GM18511 (cell line): Measurements from ENCODE around the gene SUPT16H.
"Not testable (repeated sequence)": the region's sequence is repeated elsewhere in the genome, so short reads cannot be mapped to it uniquely, and the experiment has no call there.

Source experiments
- ATAC-seq: cut with Tn5 transposase; IDR thresholded peaks from one replicate; pipeline ENCODE4 v1.9.1; 2021; ENCODE audit warnings: mild to moderate bottlenecking, moderate library complexity; ENCODE audit not compliant: unreplicated experiment

SUPT16H gene

DNA sequence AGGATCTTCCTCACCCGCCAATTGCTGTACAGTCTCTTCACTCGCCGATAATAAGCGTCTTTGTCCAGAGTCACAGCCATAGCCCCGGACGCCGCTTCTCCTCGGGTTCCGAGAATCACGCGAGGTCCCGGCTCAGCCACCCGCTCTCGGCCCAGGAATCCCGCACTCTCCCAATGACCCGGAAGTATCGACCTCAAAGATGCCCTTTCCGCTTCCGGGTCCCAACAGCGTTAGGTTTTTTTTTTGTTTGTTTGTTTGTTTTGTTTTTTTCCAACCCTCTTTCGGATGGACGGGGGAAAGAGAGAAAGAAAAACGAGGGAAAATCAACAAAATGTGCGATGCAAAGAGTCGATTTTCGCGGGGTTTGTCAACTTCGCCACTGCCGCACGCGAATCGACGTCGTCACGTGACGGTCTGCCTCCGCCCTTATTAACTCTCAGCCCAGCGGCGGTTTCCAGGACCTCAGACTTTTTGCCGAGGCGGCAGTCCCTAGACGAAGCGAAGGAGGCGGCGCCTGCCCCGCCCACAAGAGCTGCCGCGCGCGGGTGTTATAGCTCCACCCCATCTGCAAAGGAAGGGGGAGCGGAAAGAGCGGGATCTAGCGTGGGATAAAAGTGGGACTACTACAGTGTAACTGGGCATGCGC, at the start of gene SUPT16H:
SUPT16H (minus strand) TSS at position 172 of the 646 bp plus-strand sequence; CDS start at position 80, 92 bp downstream.
- ATAC-seq: peak; percentile 88

DNA sequence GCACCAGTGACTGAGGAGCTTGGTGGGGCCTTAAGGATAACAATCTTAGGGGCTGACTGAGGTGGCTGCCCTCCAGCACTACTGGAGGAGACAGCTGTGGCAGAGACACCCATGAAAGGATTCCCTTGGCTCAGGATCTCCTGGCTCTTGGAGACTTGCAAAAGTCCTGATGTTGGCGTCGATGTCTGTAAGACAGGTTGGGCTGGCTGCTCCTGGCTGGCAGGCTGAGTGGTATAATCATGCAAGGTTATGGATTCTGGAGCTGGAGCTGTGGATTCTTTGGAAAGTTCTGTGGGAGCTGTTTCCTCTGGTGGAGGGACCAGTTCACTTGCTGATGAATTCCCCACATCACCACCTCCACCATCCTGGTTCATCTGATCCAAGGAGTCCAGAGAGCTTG, 47.3 kb upstream of the SUPT16H start:
- ATAC-seq: no peak

- ATAC-seq: no peak
These were observed 45.1 kb upstream of the SUPT16H start for GRCh38 chr14:21428930-21429329.

GRCh38 chr14:21426692-21427091, 42.9 kb upstream of the SUPT16H start:
- no peak for ATAC-seq

- no peak for ATAC-seq
These were observed 35.7 kb upstream of the SUPT16H start for GRCh38 chr14:21419528-21419927.

DNA sequence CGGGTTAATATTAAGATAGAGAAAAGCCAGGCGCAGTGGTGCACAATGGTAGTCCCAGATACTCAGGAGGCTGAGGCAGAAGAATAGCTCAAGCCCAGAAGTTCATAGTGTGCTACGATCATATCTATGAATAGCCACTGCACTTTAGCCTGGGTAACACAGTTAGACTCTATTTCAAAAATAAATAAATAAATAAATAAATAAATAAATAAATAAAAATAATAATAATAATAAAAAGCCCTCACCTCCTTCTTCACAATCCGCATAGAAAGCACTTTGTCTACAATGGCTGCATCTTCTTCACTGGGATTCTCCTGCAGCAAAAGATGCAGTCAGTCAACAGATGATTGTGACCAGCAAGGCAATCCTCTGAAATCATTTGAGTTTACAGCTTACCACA, 31.5 kb upstream of the SUPT16H start:
- ATAC-seq: no peak

DNA sequence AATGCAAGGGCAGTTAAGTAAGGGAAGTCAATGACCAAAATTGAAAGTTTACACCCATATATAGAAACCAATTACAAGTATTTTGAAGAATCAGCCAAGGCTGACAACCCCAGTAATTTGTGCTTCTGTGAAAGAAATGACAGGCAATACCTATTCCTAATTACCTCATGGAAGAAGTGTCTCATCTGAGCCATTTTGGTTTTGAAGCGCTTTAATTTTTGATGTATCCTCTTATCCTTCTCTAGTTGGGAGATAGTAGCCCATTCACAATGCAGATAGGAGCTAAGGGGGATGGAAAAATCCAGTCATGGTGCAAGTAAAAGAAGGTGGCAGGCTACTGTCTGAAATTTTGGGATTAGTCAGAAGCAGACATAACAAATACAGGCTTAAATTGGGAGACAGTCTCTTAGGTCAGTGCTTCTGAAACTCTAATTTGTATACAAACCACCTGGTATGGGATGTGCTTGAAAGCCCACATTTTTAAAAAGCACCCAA, 30.4 kb upstream of the SUPT16H start:
- no peak for ATAC-seq

DNA sequence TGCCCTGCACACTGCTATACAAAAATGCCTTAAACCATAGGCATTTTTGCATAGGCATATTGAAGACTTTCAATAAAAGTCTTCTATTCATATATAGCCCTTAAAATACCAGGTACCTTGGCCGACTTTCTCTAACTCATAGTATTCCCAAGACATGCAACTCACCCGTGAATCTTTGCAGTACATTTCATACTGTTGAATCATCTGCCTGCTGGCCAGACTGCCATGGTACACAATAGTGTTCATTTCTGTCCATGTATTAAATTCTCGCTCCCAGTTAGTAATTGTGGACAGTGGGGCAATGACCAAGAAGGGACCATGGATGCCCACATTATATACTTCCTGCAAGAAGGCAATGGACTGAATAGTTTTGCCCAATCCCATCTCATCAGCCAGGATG, 24.3 kb upstream of the SUPT16H start:
- ATAC-seq: no peak

DNA sequence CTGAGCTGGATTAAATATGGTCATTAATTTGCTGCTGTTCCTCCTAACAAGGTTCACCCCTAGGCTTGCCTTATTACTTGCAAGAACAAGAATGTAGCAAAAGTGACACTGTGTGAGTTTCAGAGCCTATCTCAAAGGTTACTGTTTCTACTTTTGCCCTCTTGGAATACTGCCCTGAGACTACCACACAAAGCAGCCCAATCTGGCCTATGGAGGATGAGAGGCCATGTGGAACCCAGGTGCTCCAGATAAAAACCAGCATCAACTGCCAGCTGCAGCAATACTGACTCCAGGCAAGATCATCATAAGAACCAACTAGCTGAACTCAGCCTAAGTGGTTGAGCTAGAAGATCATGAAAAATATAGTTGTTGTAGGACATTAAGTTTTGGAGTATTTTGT, 22.4 kb upstream of the SUPT16H start:
- no peak for ATAC-seq

DNA sequence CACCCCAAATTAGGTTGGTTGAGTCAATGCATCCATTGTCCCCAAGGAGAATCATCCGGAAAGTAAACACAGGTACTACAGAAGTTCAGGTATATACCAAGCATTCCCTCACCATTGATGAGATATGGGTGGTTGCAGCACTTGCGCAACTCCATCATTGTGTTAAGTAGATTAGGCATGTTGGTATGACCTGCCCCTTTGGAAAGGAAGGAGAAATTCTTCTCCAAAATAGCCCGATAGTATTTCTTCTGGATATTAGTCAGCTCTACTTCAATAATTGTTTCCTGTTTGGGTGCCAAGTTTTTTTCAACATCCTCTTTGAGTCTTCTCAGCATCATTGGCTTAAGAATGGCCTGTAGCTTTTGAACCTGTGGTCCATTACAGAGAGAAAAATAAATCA, 21.3 kb upstream of the SUPT16H start:
- no peak for ATAC-seq

GRCh38 chr14:21399311-21399870, 15.6 kb upstream of the SUPT16H start:
- ATAC-seq: no peak

DNA sequence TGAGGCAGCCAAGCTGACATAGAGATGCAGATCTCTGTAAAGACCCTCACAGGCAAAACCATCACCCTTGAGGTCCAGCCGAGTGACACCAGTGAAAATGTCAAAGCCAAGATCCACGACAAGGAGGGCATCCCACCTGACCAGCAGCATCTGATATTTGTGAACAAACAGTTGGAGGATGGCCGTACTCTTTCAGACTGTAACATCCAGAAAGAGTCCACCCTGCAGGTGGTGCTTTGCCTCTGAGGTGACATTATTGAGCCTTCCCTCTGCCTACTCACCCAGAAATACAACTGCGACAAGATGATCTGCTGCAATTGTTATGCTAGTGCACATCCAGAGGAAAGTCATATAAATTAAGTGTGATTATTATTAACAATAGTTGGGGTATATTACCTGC, 15.1 kb upstream of the SUPT16H start:
- ATAC-seq: no peak

DNA sequence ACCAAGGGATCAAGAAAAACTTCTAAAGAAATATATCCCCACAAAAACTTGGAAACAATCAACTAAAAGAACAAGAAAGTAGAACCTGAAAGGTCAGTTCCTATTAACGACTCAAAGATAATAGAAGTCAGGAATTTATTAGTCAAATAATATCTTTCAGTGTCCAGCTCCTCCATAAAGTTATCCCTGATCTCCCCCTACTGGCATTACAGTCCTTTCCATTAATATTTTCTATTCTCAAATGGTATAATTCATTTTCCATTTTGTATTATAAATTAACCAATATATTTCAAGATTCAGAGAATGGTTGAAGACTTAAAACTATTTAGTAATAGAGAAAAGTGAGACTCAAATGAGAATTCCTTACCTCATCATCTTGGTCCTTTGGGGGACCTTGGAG, 11.6 kb upstream of the SUPT16H start:
- no peak for ATAC-seq

DNA sequence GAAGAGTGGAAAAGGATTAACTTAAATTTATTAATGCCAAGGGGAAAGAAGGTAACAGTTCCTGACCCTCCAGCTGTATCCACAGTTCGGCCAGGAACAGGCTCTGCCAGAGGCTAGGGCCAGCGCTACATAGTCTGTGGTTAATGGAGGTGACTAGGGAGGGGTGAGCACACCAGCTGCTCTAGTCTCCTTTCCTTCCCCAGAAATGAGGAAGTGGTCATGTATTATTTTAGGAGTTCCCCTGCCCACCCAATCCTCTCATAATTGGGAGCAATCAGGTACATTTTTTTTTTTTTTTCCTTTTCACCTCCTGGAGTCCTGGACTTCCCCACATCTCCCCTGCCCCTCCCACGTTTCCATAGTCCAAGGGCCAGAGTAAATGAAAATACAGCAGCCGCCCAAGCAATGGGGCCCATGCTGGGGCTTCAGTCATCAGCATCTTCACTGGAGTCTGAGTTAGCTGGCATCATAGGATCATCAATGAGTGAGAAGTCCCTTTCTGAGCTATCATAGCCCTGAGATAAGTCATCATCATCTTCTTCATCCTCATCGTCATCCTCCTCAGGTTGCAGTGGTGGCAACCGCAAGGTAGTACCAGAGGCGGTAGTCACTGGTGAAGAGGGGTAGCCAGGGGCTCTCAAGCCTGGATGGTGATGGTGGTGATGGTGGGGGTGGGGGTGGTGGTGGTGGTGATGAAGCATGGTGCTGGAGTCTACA, 1.5 kb upstream of the SUPT16H start:
- peak; percentile 39 for ATAC-seq

DNA sequence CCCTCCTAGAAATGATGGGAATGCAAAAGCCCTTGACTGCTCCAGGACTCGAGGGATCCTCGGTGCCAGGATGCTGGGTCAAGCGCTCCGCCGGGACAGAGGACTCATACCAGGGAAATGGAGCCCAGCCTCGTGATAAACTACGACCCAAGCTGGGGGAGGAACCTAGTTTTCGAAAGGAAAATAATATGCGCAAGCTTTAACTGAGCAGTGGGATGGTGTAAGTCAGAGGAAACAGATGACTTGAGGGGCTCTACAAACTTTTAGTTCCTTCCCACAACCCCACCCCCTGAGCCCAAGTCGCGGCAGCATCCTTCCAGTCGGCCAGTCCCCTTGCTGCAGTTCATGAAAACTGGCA, 654 bp upstream of the SUPT16H start:
- peak; percentile 29 for ATAC-seq

DNA sequence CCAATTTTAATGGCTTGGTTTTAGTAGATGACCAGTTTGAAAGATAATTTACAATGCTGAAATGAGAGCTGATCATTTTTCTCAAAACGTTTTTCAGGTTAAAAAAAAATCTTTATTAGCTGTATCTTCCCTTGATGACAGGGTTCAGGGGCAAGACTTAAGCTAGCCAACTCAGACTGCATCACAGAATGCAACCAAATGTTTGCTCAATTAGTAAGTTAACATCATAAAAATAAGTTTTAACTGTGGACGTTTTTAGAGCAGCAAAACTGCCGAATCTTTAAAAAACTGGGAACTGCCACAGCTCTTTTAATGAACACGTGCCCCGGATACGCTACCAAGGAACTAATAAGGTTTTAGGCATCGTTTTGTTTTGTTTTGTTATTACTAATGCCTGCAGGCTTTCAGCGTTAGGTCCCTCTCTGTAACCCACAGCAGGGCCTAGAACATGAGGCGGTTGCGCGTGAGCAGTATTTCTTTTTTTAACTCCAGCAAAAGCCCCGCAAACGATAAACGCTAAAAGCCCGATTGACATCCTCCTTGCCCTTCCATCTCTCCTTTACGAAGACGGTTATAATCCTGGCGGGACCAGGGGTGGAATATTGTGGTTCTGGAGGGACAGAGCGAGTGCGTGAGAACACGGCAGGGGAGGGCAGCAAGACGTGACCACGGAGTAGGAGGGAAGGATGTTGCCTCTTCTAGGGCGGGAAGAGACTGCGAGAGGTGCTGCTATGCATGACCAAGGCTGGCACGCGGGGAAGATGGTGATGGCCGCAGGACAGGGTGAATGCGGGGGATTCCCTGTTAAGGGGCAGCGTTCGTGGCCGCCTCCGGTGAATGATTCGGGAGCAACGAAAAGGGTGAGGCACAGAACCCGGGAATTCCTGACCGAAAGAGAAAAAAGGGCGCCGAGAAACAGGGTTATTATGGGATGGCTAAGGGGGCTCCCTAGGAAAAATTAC, 652 bp downstream of the SUPT16H start:
- ATAC-seq: peak; percentile 48

DNA sequence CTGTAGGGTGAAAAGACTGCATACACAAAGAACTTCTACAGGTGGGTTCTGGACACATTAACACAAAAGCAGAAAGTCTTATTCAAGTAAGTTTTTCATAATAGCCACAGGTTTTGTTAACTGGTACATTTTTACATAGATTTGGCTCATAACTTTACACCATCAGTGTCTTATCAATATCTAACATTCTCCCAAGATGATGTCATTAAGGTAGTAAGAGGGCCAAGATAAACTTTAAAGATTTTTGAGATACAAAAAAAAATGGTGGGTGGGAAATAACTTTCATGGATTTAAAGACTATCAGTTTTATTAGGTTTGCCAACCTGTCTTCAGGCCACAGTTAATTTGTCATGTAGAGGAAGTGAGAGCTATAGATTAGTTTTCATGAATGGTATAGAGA, 1.7 kb downstream of the SUPT16H start:
- ATAC-seq: no peak

- no peak for ATAC-seq
These were observed 4.5 kb downstream of the SUPT16H start for GRCh38 chr14:21379338-21379737.

GRCh38 chr14:21373980-21374379, 9.8 kb downstream of the SUPT16H start:
- no peak for ATAC-seq

DNA sequence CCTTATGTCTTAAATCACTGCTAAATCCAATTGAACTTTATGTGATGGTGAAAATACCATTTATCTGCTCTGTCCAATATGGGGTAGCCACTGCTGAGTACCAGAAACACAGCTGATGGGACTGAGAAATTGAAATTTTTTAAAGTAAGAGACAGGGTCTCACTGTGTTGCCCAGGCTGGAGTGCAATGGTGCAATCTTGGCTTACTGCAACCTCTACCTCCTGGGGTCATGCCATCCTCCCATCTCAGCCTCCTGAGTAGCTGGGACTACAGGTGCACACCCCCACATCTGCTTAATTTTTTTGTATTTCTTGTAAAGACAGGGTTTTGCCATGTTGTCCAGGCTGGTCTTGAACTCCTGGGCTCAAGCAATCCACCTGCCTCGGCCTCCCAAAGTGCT, 11.0 kb downstream of the SUPT16H start:
- not testable (repeated sequence) for ATAC-seq
